ENCODE results near the gene USP3.

GRCh38 chr15:63458026-63458425 is 46.4 kb upstream of the USP3 start:
- no peak for TF ChIP-seq CTCF (IDR thresholded peaks at IDR 0.05)
- TF ChIP-seq POLR2A (IDR thresholded peaks at IDR 0.05) = no peak

Data from body of pancreas (tissue), 4 donors.